Progenitor cell of endocrine pancreas (in vitro differentiated cells): ENCODE results near the gene WIPF1. TPM values are rescaled to one million over a fixed set of nuclear protein-coding genes. Genes with fewer than 3 reads are reported as not detected.

ENCODE experiments used
- DNase-seq: peaks from one replicate; pipeline ENCODE4 v3.0.0; 2021; ENCODE audit warnings: low spot score; ENCODE audit not compliant: unreplicated experiment
- H3K27ac Mint-ChIP-seq: 2 replicates; pipeline ENCODE4 v1.8.0; 2021; ENCODE audit warnings: mild to moderate bottlenecking, moderate library complexity, mixed read lengths
- H3K27me3 Mint-ChIP-seq: 2 replicates; pipeline ENCODE4 v1.8.0; 2021; ENCODE audit warnings: mixed read lengths
- H3K36me3 Mint-ChIP-seq: 2 replicates; pipeline ENCODE4 v1.8.0; 2022; ENCODE audit warnings: mixed read lengths; ENCODE audit not compliant: insufficient read depth
- H3K4me1 Mint-ChIP-seq: 2 replicates; pipeline ENCODE4 v1.8.0; 2021; ENCODE audit warnings: low read depth, mixed read lengths
- H3K4me3 Mint-ChIP-seq: 2 replicates; pipeline ENCODE4 v1.8.0; 2021; ENCODE audit warnings: low read depth, mild to moderate bottlenecking, moderate library complexity, mixed read lengths
- H3K9me3 Mint-ChIP-seq: 2 replicates; pipeline ENCODE4 v1.8.0; 2021; ENCODE audit warnings: low read depth, mixed read lengths
- total RNA-seq: library from RNA; stranded (reverse); gene quantifications from 2 replicates; pipeline ENCODE4 v1.2.1, GENCODE V29; 2021
- TF ChIP-seq, protein P1 (sequence below): fragments of 200-600 bp; sonication (generic); IDR thresholded peaks from one replicate; pipeline ENCODE4 v1.5.0; 2021; ENCODE audit warnings: antibody characterized with exemption, mild to moderate bottlenecking; ENCODE audit not compliant: unreplicated experiment

The WIPF1 gene
- total RNA-seq, 1 donor from 2014 or later: 12.9 TPM

DNA sequence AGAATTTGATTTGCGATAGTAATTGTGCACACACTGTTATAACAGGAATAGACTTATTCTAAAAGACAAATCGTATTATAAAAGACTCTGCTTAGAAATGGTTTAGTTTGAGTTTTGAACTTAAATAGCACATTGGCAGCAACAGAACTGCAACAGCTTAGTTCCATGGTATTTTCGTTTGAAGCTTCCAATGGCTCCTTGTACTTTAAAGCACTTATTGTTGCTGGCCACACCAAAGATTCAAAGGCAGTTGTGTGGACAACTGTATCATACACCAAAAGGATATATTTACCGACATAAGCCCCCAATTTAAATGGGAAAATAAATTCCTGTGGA lies 627 bp downstream of the WIPF1 start:
- Mint-ChIP-seq H3K9me3 (peaks cover 9% of the 10 kb centered on the region), H3K27me3 (no peaks in the 10 kb centered on the region), H3K4me3 (no peak overlapping the region), H3K36me3 (peaks cover 2% of the 10 kb centered on the region), H3K27ac (no peak overlapping the region), H3K4me1 (peaks cover 5% of the 10 kb centered on the region)
- TF ChIP-seq, protein P1, sequence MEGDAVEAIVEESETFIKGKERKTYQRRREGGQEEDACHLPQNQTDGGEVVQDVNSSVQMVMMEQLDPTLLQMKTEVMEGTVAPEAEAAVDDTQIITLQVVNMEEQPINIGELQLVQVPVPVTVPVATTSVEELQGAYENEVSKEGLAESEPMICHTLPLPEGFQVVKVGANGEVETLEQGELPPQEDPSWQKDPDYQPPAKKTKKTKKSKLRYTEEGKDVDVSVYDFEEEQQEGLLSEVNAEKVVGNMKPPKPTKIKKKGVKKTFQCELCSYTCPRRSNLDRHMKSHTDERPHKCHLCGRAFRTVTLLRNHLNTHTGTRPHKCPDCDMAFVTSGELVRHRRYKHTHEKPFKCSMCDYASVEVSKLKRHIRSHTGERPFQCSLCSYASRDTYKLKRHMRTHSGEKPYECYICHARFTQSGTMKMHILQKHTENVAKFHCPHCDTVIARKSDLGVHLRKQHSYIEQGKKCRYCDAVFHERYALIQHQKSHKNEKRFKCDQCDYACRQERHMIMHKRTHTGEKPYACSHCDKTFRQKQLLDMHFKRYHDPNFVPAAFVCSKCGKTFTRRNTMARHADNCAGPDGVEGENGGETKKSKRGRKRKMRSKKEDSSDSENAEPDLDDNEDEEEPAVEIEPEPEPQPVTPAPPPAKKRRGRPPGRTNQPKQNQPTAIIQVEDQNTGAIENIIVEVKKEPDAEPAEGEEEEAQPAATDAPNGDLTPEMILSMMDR: no peak
- DNase-seq: no peak

DNA sequence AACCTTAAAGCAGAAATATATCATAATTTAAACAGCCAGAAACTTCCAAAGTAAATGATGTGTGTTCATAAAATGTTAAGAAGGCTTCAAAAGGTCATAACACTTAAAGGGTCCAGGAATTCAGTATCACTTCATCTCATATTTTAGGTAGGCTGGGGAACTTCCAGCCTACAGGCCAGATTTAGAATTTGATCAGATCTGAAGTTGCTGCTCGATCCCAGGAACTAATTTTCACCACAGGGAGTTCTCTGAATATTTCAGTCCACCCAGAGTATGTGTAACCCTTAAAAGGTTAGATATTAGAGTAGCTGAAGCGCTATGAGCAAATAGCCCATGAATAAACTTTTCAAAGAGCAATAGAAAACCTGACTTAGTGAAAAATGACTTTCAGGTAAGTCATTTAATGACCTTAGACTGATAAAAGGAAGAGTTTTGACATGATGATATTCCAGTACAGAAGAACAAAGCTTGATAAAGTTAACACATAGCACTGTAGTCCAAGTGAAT lies 1.7 kb downstream of the WIPF1 start:
- Mint-ChIP-seq H3K9me3 (peaks cover 9% of the 10 kb centered on the region), H3K27me3 (no peaks in the 10 kb centered on the region), H3K36me3 (peaks cover 2% of the 10 kb centered on the region), H3K4me1 (peaks cover 5% of the 10 kb centered on the region), H3K4me3 (no peak overlapping the region), H3K27ac (no peak overlapping the region)
- TF ChIP-seq, protein P1: no peak
- DNase-seq: no peak

DNA sequence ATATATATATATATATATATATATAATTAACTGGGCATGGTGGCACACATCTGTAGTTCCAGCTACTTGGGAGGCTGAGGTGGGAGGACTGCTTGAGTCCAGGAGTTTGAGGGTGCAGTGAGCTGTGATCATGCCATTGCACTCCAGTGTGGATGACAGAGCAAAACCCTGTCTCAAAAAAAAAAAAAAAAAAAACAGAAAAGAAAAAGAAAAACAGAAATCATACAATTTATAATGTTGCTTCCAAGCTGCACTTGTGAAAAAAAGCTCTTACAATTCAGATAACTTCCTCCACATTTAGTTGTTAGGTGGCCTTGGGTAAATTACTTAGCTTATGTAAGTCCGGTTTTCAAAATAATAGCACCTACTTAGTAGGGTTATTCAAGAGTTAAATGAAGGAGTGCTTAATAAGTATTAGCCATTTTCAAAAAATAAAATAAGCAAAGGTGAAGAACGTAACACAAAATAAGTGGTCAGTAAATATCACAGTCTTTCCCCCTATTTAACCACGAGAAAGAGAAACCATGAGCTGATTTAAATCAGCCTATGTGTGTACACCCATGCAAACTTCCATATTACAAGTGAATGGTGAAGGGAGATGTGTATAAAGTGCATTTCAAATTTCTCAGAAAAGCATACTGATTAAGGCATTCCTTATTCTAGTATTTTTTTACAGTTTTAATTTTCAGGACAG lies 2.3 kb downstream of the WIPF1 start:
- H3K4me3 Mint-ChIP-seq: no peak overlapping the region
- peaks cover 7% of the 10 kb centered on the region for H3K4me1 Mint-ChIP-seq
- no peaks in the 10 kb centered on the region for H3K27me3 Mint-ChIP-seq
- peaks cover 5% of the 10 kb centered on the region for H3K9me3 Mint-ChIP-seq
- peaks cover 2% of the 10 kb centered on the region for H3K36me3 Mint-ChIP-seq
- H3K27ac Mint-ChIP-seq: no peak overlapping the region
- DNase-seq: no peak
- TF ChIP-seq, protein P1: no peak

DNA sequence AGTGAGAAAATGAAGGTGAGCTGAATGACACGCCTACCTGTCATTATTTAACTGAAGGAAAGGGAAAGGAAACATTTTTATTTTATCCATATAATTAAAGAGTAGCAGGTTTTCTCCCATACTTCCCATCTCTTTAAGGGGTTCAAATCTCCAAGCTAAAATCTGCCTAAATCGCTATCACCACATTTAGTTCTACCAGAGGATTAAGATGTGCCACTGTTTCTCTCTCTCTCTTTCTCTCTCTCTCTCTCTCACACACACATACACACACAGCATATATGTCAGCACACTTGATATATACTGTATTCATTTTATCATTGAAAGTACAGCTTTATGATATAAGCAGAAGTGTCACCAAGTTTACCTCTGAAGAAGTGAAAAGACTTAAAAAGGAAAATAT lies 3.1 kb downstream of the WIPF1 start:
- Mint-ChIP-seq H3K36me3 (no peaks in the 10 kb centered on the region), H3K27ac (no peak overlapping the region), H3K4me3 (no peak overlapping the region)

DNA sequence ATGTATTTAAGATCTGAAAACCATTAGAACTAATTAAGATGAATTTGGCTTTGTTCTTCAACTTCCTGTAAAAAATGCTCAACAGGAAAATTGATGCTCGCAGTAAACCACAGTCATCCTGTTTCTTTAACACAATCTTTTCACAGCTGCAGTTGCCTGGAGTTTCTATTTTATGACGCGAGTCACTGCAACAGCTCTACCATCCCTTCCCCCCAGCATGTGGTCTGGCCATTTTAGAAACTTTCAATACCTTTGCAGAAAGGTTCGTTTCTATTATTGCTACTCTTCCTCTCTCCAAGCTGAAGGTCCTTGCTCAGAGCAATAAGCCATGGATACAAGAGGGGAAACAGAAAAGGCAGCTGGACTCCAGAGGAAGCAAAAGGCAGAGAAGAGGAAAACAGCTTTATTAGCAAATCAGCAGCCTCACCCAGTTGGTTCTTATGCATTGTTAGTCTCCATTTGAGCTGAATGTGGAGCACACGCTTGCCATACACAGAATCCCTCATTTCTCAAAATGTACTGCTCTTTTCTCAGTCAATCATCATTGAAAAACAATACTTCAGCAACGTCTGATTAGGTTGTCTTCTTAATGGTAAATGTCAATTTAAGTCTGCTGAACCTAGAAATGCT lies 3.9 kb downstream of the WIPF1 start:
- Mint-ChIP-seq H3K36me3 (no peaks in the 10 kb centered on the region), H3K4me3 (no peak overlapping the region), H3K27ac (peak overlapping the region; percentile 23), H3K9me3 (no peaks in the 10 kb centered on the region), H3K27me3 (no peaks in the 10 kb centered on the region), H3K4me1 (peaks cover 7% of the 10 kb centered on the region)
- TF ChIP-seq, protein P1: no peak
- DNase-seq: no peak

More for the DNA sequence above, 3.1 kb downstream of the WIPF1 start:
- TF ChIP-seq, protein P1: no peak
- H3K4me1 Mint-ChIP-seq: peaks cover 7% of the 10 kb centered on the region
- no peaks in the 10 kb centered on the region for H3K9me3 Mint-ChIP-seq
- DNase-seq: no peak
- no peaks in the 10 kb centered on the region for H3K27me3 Mint-ChIP-seq
